ENCODE results near the gene MAP2K6. TPM values are rescaled to one million over a fixed set of nuclear protein-coding genes. Genes with fewer than 3 reads are reported as not detected.
A peak's percentile ranks its signal among the peaks of the same experiment; 100 is the strongest.

Gene MAP2K6
- total and polyA plus RNA-seq, 2 of the 8 experiments (the other 6 are each of a cell fraction or from before 2014, with no cell fraction given): 11.0 to 44.1 TPM

- 96% methylated on average over 5 of the region's 5 CpGs; no CpG with 5 or more reads in 1 of the 2 experiments for WGBS, 2 experiments (ENCODE audit: extremely low coverage in 1 of 2, insufficient coverage in 1 of 2, insufficient read length in 1 of 2, insufficient replicate concordance in 2 of 2, low coverage in 1 of 2, low lambda C conversion rate in 2 of 2, missing lambda C conversion rate in 1 of 2)
- no peak overlapping the region for H2BK5ac ChIP-seq (ENCODE audit: low read depth, low read length)
- H3K4me2 ChIP-seq (ENCODE audit: insufficient read depth in 1 of 2, low read depth in 2 of 2, low read length in 2 of 2): no peak overlapping the region
- H3K18ac ChIP-seq (ENCODE audit: extremely low read depth, low read length): no peak overlapping the region
- FAIRE-seq: no peak
- H4K91ac ChIP-seq (replicated peaks; ENCODE audit: insufficient read length, low read length): no peak overlapping the region
- no peaks in the 10 kb centered on the region for H3K36me3 ChIP-seq (ENCODE audit: control insufficient read depth in 2 of 4, insufficient read depth in 4 of 4, low read length in 3 of 4)
- peaks cover 2 to 12% (median 5%) of the 10 kb centered on the region in 4 experiments; a peak in 4 of 7 replicates for H3K4me1 ChIP-seq (replicated peaks in 1 of 4; ENCODE audit: control insufficient read depth in 3 of 4, insufficient read depth in 4 of 4, low read length in 3 of 4)
- H4K5ac ChIP-seq (ENCODE audit: insufficient read length, low read depth, low read length): no peak overlapping the region
- H3K27me3 ChIP-seq (replicated peaks in 1 of 4; ENCODE audit: control insufficient read depth in 3 of 4, extremely low read depth in 1 of 4, insufficient read depth in 3 of 4, low read length in 3 of 4): no peaks in the 10 kb centered on the region
- H3K4me3 ChIP-seq (ENCODE audit: extremely low read depth in 1 of 4, insufficient read depth in 2 of 4, low read depth in 3 of 4, low read length in 4 of 4): no peak overlapping the region
- no peak overlapping the region for H2BK20ac ChIP-seq (ENCODE audit: low read length)
- no peak overlapping the region for H4K8ac ChIP-seq (ENCODE audit: extremely low read depth, insufficient read depth, low read length)
- 0 out of 4 replicates have a peak, but pooled peaks cover 0 to 3% of the 10 kb centered on the region in 2 experiments for H3K79me2 ChIP-seq (ENCODE audit: control insufficient read depth in 1 of 2, insufficient read depth in 2 of 2, low read length in 2 of 2)
- H3K56ac ChIP-seq (replicated peaks; ENCODE audit: insufficient read length, low read depth, low read length): no peak overlapping the region
- H2BK12ac ChIP-seq (ENCODE audit: low read depth, low read length): 0 out of 2 replicates have a peak overlapping the region, but pooled peaks have one; percentile 68
- TF ChIP-seq MAFK (IDR thresholded peaks at IDR 0.05; ENCODE audit: low read depth, low read length) (no peak), ZNF274 (IDR thresholded peaks at IDR 0.05; ENCODE audit: borderline replicate concordance, extremely low read depth, low read length) (no peak), PHF8 (conservative IDR thresholded peaks at IDR 0.05; ENCODE audit: low read depth, low read length) (no peak), SIN3A (conservative IDR thresholded peaks at IDR 0.05 in 1 of 2, IDR thresholded peaks at IDR 0.05 in 1 of 2; ENCODE audit: low read depth in 1 of 2, low read length in 2 of 2) (no peak), SIX5 (IDR thresholded peaks at IDR 0.05; ENCODE audit: low read depth, low read length) (no peak), NANOG (IDR thresholded peaks at IDR 0.05; ENCODE audit: insufficient read depth, low read depth, low read length, poor library complexity, severe bottlenecking) (no peak)
- H3K9ac ChIP-seq (replicated peaks in 1 of 4; ENCODE audit: extremely low read depth in 1 of 4, low read depth in 3 of 4, low read length in 3 of 4): no peak overlapping the region
- H2AFZ ChIP-seq (ENCODE audit: low read length): no peak overlapping the region
- H3K9me3 ChIP-seq (ENCODE audit: insufficient read depth in 2 of 2, low read depth in 1 of 2, low read length in 1 of 2): no peaks in the 10 kb centered on the region
- H3K23me2 ChIP-seq (ENCODE audit: low read depth, low read length): no peaks in the 10 kb centered on the region; the same call in 1 of the 2 replicates
- no peak overlapping the region for H2BK120ac ChIP-seq (replicated peaks; ENCODE audit: low read depth, low read length)
- no peak overlapping the region for H2BK15ac ChIP-seq (ENCODE audit: low read length)
- H3K27ac ChIP-seq (ENCODE audit: low read depth, low read length): no peak overlapping the region
- H3K23ac ChIP-seq (ENCODE audit: insufficient read length): no peak overlapping the region
- ChIA-PET POLR2A (ENCODE audit: partially characterized antibody) (no interaction called here), CTCF (ENCODE audit: partially characterized antibody) (interaction anchor here (0.9 to 1.4 kb wide), 3 partner anchors 10 to 111 kb away, joined by 4 to 6 read pairs (median 4); no protein-coding TSS in a partner anchor)
- no peak overlapping the region for H3K14ac ChIP-seq (ENCODE audit: insufficient read length)
- no peak overlapping the region for H3K4ac ChIP-seq (replicated peaks; ENCODE audit: insufficient read length, low read depth, low read length)
- H2AK5ac ChIP-seq (ENCODE audit: low read depth, low read length): peak overlapping the region; percentile 53; the same call in 1 of the 2 replicates
- H3K79me1 ChIP-seq (ENCODE audit: low read depth, low read length): no peaks in the 10 kb centered on the region
- H4K20me1 ChIP-seq (replicated peaks in 1 of 2; ENCODE audit: control insufficient read depth in 1 of 2, insufficient read depth in 2 of 2, low read length in 2 of 2): no peaks in the 10 kb centered on the region
- DNase-seq (ENCODE audit: low read depth in 1 of 2, low spot score in 2 of 2): no peak
These were observed 81.3 kb downstream of the MAP2K6 start for GRCh38 chr17:69495787-69496186.

Data from H1 (cell line).